GM19238 (cell line): ENCODE measurements around the gene PLCB1.

Experiments used
- DNase-seq: peaks from one replicate; pipeline ENCODE4 v3.0.0; 2011; ENCODE audit warnings: low spot score; ENCODE audit not compliant: insufficient read length

PLCB1 gene

GRCh38 chr20:8924539-8924938 is 792.5 kb downstream of the PLCB1 start:
- no peak for DNase-seq

DNA sequence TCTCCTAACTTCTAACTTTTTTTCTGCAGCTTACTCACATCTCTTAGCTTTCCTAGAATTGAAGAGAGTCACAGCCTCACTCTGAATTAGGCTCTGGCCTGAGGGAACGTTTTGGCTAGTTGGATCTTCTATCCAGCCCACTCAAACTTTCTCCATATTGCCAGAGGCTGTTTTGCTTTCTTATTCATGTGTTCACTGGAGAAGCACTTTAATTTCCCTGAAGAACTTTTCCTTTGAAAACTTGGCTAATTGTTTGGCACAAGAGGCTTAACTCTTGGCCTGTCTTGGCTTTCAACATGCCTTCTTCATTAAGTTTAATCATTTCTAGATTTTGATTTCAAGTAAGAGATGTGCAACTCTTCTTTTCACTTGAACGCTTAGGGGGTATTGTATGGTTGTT is 798.7 kb downstream of the PLCB1 start:
- DNase-seq = no peak

DNA sequence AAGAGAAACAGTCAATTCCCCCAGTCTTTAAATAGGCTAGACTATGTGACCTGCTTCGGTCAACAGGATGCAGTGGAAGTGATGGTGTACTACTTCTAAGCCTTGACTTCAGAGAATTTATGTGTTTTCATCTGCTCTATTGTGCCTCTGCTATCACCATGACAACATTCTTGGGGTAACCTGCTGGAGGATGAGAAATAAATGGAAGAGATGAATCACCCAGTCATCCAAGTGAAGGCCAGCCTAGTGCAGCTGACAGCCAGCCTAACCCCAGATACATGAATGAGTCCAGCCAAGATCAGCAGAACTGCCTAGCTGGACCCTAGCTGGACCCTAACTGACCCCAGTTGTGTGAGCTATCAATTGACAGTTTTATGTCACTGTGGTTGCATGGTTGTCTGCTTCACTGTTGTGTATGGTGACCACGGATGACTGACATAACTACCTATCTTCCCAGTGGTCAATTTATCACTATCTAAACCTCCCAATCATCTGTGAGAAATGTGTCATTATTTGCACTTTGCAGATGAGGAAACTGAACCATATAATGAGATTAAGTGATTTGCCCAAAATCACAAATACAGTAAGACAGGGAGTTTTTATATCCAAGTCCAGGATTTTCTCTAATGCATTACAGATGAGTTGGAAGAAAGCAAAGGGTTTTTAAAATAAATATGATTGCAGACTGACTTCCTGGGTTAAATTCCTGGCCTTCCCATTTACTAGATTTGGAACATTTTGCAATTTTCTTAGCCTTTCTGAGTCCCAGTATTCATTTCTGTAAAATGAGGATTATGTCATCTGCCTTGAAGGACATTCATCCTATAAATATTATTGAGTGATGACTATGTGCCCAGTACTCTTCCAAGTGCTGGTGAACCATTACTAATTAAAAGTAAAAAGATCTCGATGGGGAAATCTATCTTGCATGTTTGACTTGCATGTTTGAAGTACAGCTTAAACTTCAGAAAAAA is 800.4 kb downstream of the PLCB1 start:
- no peak for DNase-seq

DNA sequence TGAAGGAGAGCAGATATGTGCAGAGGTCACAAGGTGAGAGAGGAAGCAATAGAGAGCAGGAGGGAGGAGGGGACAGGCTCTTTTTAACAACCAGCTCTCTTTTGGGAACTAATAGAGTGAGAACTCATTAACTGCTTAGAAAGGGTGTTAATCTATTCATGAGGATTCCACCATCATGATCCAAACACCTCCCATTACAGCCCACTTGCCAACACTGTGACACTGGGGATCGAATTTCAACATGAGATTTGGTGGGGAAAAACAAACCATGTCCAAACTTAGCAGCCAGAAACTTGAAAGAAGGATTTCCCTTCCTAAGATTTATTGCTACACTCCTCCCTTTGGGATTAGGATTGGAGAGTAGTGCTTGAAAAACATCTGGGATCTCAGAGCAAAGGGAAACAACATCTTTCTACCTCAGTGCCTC is 801.3 kb downstream of the PLCB1 start:
- DNase-seq = no peak

DNA sequence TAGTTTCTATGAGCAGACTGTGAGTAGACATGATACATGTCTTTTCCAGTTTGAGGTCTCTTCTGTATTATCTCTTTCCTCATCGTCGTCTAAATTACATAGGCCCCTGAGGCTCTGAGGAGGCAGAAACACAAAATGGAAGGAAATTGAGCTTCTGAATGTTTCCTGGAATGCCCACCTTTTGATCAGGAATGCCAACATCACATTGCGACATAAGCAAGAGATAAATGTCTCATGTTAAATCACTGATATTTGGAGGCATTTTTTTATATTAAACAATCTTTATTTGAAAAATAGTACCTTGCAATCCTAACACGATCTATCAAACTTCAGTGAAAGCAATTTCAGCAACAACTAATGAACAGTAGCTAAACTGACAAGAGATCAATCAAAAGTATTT is 802.3 kb downstream of the PLCB1 start:
- no peak for DNase-seq
